Activated CD4-positive, alpha-beta T cell treated with anti-CD3 and anti-CD28 coated beads, Interleukin-2, amount 50 U/mL, for 1 hour (primary cell): ENCODE measurements around the gene TRIM67.

Source experiments
- DNase-seq: peaks from one replicate; pipeline ENCODE4 v3.0.0-alpha.2; 2020

Gene TRIM67

DNA sequence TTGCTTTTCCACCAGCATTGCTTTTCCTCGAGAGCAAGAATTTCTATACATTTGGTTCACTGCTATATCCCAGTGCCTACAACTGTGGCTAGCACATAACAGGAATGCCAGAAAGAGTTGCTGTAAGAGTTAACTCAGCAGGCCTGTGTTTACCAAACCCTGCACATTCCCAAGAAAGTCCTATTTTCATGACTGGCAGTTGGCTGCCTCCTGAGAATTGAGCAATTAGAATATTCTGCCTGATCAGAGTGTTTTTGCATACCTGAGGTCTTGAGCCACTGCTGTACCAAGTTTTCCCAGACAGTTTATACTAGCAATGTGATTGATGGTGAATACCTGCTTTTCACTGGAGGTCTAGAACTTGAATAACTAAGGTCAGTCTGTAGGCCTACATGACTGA lies 76.4 kb downstream of the TRIM67 start:
- no peak for DNase-seq

DNA sequence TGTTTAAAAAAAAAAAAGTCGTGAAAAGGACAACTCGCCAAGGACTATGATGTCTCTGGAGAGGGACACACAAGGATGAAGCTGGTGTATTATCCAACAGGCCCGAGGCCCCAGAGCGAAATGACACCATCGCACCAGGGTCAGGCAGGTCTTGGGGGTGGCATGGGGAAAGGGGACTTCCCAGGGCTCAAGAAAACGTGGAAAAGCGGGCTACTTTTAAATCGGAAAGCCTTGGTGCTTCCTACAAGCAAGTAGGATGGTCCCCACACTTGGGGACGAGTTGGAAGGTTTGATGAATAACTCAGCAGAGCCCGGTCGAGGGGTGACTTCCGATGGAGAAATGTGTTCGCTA lies 78.6 kb downstream of the TRIM67 start:
- no peak for DNase-seq

DNA sequence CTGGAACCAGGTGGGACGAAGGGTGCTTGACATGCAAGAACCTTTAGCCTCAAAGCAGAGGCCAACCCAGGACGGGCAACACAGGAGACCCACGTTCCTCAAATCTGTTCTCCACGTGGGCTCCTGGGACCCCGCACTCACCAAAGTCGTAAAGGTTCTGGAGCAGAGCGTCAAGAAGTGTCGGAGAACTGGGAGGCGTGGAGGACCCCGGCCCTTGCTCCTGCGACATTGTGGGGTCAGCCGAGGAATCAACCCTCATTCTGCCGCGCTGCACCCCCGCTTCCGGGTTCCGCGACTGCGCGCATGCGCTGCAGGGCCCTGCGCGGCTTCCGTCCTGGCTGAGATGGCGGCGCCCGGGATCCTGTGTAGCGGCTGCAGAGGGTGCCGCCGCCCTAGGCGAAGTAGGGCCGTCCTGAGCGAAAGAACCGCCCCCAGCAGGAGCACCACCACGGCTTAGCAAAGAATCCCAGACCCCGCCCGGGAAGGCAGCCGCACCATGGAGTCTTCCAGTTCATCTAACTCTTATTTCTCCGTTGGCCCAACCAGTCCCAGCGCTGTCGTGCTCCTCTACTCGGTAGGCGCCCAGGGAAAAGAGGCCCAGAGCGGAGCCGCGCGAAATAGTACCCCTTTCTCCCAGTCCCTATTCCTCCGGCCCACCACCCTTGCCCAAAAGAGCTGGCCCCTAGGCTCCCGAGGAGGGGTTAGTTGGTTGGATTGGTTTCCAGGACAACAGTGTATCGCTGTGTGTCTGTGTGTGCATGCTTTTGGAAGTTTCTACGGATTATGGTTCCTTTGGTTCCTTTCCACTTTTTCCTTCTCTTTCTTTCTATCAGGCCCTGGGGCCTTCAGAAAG lies 79.3 kb downstream of the TRIM67 start, which contains the start of gene GNPAT:
Gene GNPAT, plus strand, starts transcription at position 330 of the 853 bp plus-strand sequence. Its CDS starts 167 bp downstream, at position 497.
- DNase-seq, result peak; percentile 88

DNA sequence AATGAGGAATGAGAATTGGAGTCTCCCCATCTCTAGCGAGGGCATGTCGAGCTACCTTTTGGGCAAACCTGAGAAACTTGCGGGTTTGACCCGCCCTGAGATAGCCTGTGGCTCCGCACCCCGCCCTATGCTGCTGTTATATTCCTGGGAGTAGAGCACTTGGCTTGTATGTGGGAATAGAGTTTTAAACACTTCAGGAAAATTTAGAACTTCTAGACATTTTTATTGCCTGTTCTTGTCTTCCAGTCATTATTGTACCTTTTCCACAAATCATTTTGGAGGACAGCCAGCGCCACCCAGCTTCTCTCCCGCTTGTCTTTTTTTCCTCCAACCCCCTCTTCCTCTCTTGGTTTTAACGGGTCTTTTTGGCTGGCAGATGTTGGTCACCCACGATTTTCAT lies 79.9 kb downstream of the TRIM67 start:
- no peak for DNase-seq

DNA sequence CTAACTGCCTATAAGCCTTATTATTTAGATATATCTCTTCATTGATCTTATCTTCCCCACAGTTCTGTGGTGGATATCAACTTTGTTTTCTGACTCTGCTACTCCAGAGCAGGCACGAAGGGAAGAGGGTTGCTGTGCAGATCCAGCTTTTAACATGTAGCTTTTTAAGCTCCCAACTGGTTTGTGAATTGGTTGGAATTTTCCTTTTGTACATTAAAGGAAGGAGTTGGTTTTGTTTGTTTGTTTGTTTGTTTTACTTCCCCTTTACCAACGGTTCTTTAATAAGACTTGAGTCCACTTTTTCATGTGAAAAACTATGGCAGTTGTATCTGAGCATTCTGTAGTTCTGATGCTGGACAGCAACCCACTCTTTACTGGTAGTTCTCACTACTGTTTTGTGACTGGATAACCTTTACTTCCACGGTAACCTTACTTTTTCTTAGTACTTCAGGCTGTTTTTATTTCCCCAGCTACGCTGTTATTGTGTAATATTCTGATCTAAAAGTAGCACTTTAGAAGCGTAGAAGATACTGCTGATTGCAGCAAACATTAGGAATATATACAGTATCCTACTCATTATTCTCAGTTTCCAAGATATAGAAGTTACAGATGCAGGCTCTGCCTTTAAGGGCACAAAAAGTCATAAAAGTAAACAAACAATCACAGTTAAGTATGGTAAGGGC lies 80.8 kb downstream of the TRIM67 start:
- DNase-seq, result no peak

DNA sequence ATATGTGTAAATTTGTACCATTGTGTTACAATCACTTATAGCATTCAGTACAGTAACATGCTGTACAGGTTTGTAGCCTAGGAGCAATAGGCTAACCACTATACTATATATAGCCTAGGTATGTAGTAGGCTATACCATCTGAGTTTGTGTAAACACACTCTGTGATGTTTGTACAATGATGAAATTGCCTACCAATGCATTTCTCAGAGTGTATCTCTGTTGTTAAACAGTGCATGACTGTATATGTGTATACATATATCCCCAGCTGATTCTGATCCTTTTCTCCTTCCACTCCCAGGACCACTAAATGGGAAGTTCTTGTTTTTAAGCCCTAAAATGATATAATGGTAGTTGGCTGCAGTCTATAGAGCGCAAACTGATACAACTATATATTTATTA lies 86.9 kb downstream of the TRIM67 start:
- no peak for DNase-seq

DNA sequence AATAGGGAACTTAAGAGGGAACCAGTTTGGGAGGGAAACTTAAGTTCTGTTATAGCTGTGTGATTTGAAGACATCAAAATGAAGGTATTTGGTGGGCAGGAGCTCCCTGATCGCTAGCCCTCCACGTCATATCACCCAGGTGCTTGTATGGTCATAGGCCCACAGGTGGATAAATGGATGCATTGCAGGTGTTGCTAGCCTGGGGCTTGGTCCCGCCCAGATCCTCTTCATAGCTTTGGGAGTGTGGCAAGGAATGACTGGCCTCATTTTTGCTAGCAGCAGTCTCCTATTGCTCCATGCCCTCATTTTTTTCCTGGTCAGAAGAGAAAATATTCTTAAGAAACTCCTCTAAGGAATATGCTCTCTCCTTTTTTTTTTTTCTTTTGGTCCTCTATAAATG lies 90.5 kb downstream of the TRIM67 start:
- DNase-seq, result no peak

DNA sequence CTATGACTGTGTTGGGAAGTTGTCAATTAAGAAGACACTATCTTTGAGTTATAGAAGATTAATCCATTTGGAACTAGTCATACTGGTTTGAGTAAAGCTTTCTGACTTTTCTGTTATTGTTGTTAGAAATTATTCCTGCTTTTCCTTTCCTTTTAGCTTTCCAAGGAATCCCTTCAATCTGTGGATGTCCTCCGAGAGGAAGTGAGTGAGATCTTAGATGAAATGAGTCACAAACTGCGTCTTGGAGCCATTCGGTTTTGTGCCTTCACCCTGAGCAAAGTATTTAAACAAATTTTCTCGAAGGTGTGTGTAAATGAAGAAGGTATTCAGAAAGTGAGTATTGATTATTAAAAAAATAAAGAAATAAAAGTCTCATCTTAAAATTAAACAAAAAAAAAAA lies 98.5 kb downstream of the TRIM67 start:
- no peak for DNase-seq

DNA sequence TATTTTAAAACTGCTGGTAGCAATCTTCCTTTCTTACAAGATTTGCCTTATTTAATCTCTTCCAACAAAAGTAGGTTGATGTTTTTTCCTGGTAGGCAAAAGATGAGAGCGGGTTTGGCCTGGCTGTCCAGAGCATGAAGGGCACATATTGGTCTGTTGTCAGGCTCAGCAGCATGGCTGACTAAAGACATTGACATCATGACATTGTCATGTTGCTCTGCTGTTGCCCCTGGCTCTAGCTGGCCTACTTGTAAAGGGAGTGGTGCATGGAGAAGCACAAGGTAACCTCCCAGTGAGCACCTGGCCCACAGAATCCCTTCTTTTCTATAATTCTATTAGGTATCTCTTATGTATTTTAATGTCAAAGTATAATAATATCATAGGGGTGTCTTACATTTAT lies 102.8 kb downstream of the TRIM67 start:
- no peak for DNase-seq

DNA sequence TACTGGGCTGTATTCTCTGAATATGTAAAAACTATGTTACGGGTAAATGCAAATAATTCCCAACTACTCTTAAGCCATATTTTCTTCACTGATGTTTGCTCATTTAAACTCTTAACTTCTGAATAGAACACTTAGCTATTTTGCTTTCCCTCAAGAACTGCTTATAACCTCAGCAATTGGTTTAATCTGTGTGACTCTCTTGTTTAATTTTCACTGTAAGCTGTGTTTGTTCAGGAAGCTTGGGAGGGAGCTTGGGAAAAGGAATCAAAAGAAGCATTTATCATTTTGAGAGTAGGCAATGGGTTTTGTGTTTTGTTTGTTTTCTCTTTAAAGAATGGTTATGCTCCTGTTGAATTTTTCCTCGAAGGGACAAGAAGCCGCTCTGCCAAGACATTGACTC lies 103.5 kb downstream of the TRIM67 start:
- DNase-seq, result no peak

DNA sequence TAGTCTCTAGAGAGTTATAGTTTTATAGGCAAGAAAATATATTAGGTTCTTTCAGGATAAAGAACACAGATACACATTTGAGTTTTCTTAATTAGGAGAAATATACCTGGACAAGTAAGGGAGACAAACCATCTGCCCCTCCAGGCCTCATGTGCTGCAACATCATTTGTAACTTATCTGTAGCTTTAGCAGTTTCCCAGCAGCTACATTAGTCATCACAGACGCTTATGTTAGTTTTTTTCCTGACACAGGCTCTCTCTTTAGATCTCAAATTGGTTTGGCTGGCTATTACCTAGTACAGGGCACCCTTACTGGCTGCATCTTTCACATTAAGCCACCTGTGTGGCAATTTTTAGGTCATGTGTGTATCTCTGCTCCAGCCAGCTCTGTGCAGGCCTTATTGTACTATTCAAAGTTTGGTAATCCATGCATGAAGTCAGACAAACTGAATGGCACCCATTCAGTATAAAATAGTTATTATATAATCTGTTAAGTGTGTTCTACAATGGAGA lies 105.0 kb downstream of the TRIM67 start:
- no peak for DNase-seq
